GM12892 (cell line): Measurements from ENCODE around the gene ATP11C.

Source experiments
- POLR2A ChIP-seq: IDR thresholded peaks from 2 replicates; pipeline ENCODE4 v1.6.1; 2011; ENCODE audit warnings: low read depth, low read length, control low read depth
- POLR2AphosphoS5 ChIP-seq: IDR thresholded peaks from 2 replicates; pipeline ENCODE4 v1.6.1; 2011; ENCODE audit warnings: low read depth, low read length, control low read depth

DNA sequence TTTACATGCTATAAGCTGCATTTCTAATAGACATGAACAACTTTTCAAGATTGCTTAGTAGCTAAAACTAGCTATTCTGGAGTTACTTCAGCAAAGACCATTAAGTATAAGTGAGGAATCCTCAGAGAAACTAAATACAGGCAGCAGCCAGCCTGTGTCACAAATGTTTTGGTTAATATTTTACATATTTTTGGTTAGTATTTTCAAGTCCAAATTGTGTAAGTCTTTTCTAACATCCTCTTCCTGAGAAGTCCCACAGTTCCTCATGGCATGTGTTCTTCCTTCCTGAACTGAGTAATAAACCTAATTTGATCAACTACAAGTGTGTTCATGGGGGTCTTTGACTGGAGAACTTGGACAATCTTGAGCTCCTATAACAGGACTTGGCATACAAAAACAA, 182.5 kb downstream of the ATP11C start:
- TF ChIP-seq POLR2AphosphoS5 (no peak), POLR2A (no peak)
